NCI-H2196 (cell line): Measurements from ENCODE around the gene ATG16L2.
A peak's percentile ranks its signal among the peaks of the same experiment; 100 is the strongest.
"Not testable (repeated sequence)": the region's sequence is repeated elsewhere in the genome, so short reads cannot be mapped to it uniquely, and the experiment has no call there.

Source experiments
- DNase-seq: peaks from one replicate; lab custom pipeline; 2025; ENCODE audit not compliant: unreplicated experiment; lab: John Stamatoyannopoulos, UW

ATG16L2 gene

GRCh38 chr11:72840780-72841179 lies 26.6 kb downstream of the ATG16L2 start:
- DNase-seq, result no peak

DNA sequence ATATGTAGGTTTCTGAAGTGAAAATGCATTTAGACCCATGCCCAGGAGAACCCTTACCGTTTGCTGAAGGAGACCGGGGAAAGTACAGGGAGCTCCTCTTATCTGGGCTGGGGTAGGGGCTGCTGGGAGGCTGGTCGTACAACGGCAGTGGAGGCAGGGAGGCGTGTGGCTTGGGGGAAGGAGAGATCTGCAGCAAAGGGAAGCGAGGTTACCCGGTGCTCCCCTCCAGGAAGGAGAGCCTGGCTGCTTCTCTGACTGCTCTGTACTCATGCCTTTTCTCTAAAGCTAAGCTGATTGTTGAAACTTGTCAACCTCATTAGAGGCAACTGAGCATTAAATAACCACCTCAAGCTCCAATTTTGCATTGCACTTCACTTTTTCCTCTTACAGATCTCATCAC lies 27.2 kb downstream of the ATG16L2 start:
- DNase-seq, result no peak

DNA sequence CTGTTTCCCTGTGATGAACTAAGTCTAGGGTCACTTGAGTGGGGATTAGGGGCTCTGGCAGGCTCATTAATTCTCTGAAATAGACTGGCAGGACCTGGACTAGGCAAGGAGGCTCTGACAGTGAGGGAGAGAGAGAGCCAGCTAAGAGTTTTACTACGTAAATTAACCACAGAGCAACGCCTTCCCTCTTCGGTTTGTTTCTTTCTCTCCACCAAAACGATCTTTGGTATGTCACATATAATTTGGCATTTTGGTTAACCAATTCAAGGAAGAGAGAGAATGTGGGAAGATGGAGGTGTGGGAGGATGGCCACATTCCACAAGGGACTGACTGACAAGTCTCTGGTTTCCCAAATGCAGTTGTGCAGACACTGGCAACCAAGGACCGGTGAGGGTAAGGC lies 27.9 kb downstream of the ATG16L2 start:
- no peak for DNase-seq

GRCh38 chr11:72842653-72843330 lies 28.6 kb downstream of the ATG16L2 start:
- DNase-seq, result no peak

DNA sequence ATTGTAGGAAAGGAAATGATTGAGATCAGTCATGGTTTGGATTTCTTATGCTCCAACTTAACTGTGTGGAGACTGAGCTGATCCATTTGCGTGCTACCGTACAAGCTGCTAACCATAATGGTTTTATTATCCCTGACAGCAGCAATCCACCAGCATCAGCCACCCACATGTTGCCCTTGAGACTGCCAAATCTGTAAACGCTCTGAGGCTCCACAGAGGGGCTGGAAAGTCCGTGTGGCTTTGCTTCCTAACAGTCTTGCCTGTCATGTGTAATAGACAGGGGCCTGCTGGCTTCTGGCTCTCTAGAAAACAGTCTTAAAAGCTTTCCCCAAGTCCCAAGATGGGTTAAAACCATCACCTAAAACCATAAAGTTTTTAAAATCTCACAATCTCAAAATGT lies 30.1 kb downstream of the ATG16L2 start:
- no peak for DNase-seq

DNA sequence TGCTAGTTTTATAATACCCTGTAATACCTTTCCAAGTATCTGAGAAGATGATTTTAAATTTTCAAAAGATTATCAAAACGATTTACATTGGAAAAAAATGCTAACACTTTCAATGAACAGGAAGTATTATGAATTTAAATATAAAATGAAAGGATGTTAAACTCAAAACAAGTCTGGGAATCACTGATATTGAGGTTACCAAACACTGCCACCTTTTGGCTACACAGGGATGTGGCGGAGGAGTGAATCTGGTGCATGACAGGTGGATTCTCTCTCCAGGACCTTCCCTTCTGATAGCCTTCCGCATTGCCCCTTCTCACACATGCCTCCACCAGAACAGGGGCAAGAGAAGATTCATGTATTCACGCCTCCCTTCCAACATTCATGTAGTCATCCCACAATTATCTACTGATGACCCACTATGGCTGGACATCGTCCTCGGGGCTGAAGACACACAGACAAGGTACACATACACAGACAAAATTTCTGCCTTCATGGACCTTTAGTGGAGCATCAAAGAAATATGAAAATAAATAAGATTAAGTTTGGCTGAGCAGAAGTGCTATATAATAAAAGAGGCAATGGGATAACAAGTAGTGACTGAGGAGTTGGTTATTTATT lies 34.7 kb downstream of the ATG16L2 start:
- peak; percentile 46 for DNase-seq

GRCh38 chr11:72850832-72851231 lies 36.6 kb downstream of the ATG16L2 start:
- DNase-seq, result no peak

DNA sequence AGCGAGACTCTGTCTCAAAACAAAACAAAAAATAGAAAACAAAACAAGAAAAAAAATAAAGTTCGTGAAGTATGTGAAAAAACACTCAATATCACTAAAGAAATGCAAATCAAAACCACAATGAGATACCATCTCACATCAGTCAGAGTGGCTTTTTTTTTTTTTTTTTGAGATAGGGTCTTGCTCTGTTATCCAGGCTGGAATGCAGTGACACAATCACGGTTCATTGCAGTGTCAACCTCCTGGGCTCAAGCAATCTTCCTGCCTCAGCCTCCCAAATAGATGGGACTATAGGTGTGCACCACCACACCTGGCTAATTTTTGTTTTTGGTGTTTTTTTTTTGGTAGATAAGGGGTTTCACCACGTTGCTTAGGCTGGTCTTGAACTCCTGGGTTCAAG lies 37.5 kb downstream of the ATG16L2 start:
- DNase-seq, result no peak

GRCh38 chr11:72856065-72856464 lies 41.9 kb downstream of the ATG16L2 start:
- no peak for DNase-seq

DNA sequence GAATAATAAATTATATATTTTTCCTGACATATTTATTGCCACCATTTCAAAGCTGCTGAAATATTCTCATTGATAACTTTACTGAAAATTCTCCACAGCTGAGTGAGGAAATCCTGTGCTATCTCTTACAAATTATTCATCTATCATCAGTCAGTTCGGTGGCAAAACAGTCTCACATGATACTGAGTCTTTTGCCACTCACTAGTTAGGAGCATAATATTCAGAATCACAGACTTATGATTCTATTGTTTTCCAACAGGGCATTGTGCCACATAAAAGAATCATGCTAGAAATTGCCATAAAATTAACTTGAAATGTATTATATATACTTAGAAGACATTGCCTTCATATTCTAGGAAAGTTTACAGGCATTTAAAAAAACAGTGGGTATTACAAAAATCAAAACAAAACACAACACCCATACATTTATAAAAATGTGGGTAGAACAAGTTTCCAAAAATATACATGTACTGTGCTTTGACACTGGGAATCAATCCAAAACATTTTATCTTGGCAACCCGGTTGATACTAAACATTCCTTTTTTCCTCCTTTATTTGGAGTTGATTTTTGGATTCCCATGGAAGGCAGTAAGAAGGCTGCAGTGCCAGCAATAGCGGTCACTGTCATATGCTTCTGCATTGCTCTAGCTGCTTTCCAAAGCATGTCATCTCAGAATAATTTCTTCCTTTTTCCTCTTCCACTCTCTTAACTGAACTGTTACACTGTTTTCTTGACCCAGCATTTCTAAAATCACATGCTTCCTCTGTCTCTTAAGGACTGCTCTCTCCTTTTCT lies 42.5 kb downstream of the ATG16L2 start:
- no peak for DNase-seq

- not testable (repeated sequence) for DNase-seq
These were observed 44.1 kb downstream of the ATG16L2 start for GRCh38 chr11:72858267-72858666.

GRCh38 chr11:72859126-72859525 lies 44.9 kb downstream of the ATG16L2 start:
- DNase-seq, result no peak

GRCh38 chr11:72860010-72860409 lies 45.8 kb downstream of the ATG16L2 start:
- no peak for DNase-seq

DNA sequence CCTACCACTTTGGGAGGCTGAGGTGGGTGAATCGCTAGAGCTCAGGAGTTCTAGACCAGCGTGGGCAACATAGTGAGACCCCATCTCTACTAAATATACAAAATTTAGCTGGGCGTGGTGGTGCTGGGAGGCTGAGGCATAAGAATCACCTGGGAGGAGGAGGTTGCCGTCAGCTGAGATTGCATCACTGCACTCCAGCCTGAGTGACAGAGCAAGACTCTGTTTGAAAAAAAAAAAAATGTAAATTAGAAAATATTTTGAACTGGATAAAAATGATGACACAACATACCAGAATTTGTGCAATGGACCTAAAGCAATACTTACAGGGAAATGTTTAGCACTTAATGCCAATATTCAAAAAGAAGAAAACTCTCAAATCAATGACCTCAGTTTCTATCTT lies 46.4 kb downstream of the ATG16L2 start:
- no peak for DNase-seq

- no peak for DNase-seq
These were observed 48.9 kb downstream of the ATG16L2 start for GRCh38 chr11:72863091-72863490.

- no peak for DNase-seq
These were observed 49.7 kb downstream of the ATG16L2 start for GRCh38 chr11:72863916-72864315.

GRCh38 chr11:72864702-72865655 lies 50.8 kb downstream of the ATG16L2 start:
- DNase-seq, result no peak

- DNase-seq, result no peak
These were observed 53.8 kb downstream of the ATG16L2 start for GRCh38 chr11:72867970-72868369.

DNA sequence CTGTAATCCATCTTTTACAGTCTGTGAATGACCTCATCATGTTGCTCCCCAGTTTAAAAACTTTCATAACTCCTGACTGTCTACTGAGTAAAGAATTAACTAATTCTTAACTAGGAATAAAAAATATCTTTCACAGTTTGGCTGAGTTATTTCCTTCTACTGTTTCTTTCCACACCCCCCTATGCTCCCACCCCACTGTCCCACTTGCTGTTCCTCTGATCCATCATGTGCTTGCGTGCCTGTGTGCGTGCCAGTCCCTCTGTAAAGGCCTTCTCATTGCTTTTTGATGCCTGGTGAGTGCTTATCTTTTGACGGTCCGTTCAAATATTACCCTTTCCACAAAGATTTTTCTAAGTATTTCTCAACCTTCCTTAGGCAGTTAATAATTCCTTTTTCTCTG lies 55.6 kb downstream of the ATG16L2 start:
- no peak for DNase-seq

- no peak for DNase-seq
These were observed 56.9 kb downstream of the ATG16L2 start for GRCh38 chr11:72871119-72871518.

GRCh38 chr11:72872012-72872411 lies 57.8 kb downstream of the ATG16L2 start:
- DNase-seq, result no peak
